Stimulated activated CD8-positive, alpha-beta memory T cell treated with anti-CD3 and anti-CD28 coated beads, Interleukin-12 subunit alpha, Interleukin-12 subunit beta, amount 100 ng/mL, for 1 hour (primary cell): Measurements from ENCODE around the gene CD300C.
"Not testable (repeated sequence)": the region's sequence is repeated elsewhere in the genome, so short reads cannot be mapped to it uniquely, and the experiment has no call there.

Source experiments
- DNase-seq: peaks from one replicate; pipeline ENCODE4 v3.0.0-alpha.2; 2020; ENCODE audit warnings: low read depth

CD300C gene

DNA sequence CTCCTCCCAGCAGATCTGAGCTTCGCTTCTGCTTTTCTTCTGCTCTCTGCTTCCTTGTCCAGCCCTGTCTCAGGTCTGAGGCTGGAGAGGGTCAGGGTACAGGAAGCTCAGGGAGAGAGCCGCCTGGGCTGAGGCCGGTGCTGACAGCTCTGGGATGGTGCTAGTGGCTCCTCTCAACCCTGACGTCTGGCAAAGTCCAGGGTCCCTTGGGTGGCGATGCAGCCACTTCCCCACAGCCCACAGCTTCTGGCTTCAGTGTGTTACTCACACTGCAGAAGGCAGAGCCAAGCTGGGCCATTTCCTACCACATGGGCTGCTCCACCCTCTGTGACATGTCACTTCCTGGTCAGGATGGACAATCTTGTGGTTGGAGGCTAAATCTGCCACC lies at the start of gene CD300C:
CD300C (minus strand) TSS at position 273 of the 388 bp plus-strand sequence. CDS start 333 bp downstream, outside the sequence.
- DNase-seq, result no peak

DNA sequence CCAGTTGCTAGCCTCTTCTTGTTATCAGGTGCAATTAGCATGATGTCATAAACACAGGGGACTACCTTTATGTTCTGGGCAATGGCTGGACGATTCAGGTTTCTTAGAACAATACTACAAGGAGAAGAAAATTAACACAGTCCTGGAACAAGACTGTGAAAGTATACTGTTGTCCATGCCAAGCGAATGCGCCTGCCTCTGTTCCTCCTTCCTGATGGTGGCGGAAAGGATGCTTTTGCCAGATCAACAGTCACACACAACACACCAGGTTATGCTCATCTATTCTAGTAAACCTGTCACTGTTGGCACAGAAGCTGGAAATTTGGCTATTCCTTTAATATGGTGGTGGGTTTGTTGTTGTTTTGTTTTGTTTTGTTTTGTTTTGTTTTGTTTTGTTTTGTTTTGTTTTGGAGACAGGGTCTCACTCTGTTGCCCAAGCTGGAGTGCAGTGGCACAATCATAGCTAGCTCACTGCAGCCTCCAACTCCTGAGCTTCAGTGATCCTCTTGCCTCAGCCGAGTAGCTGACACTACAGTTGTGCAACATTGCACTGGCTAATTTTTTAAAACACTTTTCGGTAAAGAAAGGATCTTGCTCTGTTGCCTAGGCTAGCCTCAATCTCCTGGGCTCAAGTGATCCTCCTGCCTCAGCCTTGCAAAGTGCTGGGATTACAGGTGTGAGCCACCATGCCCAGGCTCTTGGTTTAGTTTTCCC lies 49.3 kb upstream of the CD300C start:
- no peak for DNase-seq

DNA sequence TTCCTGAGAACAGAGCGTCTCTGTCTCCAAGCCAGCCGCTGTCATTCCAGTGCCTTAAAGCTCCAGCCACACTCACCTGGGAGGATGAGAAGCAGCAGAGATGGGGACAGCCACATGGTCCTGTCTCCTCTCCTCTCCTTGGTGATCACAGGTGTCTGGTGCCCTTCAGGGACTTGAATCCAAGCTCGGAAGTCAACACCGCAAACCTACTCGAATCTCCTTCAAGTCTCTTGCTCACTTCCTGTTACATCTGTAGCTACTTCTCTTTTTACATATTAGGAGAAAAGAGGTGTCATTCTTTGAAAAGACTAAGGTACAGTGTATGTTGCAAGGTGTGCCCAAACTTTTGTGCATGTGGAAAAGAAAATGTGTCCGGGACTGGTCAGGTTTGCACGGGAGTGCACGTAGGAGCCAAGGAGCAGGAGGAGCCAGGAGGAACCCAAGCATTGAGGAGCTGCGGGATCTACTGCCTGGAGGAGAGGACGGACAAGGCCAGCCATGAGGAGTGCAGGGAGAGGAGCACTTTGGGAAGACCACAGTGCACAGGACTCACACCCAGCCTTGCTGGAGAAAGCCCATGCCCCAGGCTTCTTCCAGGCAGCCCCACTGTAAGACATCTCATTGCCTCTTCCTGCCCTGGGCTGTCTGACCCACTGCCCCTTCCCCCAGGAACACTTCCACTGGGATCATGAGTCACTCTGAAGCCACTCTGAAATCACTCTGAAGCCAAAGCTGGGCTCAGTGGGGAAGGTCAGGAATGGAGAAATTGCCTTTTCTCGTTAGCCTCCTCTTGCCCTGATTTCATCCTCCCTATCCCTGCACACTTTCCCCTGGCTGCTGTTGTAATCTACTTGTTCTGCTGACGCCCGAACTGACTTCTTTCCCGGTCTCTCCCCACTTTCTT lies 46.4 kb upstream of the CD300C start, which contains the start of gene CD300LD:
CD300LD (minus strand) TSS at position 197 of the 904 bp plus-strand sequence; CDS start at position 116, 81 bp downstream.
- no peak for DNase-seq

DNA sequence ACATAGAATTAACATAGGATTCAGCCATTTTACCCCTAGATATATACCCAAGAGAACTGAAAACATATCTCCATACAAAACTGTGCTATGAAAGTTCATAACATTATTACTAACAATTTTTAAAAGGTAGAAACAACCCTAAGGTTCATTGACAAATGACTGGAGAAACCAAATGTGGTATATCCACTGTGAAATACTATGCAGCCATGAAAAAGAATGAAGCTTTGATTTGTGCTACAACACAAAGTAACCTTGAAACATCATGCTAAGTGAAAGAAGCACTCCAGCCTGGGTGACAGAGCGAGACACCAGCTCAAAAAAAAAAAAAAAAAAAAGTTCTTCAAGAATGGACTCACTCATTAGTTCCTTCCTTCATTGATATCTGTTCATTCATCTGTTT lies 45.6 kb upstream of the CD300C start:
- DNase-seq, result no peak

DNA sequence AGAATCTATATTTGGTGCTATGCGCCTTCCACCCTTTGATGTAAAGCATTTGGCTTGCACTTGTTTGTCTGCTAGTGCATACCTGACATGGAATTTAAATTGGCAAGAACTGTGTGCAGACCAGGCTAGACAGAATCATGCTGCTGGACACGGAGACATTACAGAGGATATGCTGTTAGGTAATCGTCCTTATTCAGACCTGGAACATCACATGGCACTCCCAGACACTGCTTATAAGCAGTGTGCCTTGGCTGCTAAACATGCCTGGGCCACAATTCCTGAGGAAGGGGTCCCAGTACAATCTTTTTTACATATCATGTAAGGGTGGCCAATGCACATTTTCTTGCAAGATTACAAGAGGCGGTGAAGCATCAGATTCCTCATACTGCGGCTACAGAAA lies 39.8 kb upstream of the CD300C start:
- DNase-seq, result no peak

DNA sequence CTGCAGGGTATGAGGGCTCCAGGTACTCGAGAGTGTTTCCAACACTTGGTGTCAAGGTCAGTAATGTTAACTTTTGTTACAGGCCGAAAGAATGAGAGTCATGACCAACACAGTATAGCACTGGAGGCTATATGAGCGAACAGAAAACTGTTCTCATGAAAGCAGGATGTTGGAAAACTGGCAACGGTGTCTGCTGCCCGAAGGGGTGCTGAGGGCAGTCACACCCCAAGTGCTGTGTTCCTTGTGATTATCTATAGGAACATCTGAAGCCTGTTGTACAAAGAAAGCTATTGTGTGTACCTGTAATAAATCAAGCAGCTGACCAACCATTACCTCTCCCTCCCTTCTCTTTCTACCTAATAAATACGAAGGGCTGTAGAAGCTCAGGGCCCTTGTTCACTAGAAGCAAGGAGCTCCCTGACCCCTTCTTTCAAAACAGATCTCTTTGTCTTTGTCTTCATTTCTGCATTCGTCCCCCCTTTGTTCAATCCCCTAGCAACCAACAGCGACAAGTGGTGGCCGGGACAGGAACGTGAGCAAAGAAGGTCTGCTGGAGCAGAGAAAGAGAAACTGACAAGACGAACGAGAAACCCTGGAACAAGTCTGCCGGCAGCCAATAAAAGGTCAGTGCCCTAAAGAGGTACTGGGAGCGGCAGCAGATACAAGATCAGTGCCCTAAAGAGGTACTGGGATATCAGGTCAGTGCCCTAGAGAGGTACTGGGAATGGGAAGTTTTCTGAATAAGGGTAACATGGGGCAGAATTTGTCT lies 38.6 kb upstream of the CD300C start:
- no peak for DNase-seq

DNA sequence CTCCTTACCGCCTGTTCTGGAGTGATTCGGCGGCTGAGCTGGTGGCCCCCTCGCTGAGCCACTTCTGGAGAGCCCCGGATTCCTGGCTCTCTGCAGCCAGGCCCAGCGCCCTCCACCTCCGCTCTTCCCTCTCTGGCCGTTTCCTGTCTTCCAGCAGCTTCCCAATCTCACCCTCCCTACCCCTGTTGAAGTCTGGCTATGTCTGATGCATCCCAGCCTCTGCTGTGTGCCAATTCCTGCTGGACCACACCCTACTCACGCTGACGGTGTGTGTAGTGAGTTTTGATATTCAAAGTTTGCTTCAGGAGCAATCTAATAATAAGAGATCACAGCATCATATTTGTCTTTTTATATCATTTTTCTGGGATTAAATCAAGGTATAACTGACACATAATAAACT lies 36.7 kb upstream of the CD300C start:
- DNase-seq, result no peak

DNA sequence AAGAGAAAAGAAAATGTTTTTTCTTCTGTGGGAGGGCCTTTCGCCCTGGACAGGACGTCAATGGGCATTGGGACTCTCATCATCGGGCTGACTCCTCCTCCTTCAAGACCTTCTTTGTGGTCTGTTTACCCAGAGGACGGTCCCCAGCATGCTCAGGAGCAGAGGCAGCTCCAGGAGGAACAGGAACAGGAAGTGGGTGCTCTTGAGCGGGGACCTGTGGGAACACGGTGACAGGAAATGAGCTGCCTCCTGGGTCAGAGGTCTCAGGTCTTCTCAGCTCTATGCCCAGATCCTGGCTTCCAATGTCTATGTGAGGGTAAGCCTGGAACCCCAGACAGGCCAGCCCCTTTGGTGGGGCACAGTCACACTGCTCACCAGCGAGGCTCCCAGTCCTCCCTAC lies 34.0 kb upstream of the CD300C start:
- DNase-seq, result no peak

DNA sequence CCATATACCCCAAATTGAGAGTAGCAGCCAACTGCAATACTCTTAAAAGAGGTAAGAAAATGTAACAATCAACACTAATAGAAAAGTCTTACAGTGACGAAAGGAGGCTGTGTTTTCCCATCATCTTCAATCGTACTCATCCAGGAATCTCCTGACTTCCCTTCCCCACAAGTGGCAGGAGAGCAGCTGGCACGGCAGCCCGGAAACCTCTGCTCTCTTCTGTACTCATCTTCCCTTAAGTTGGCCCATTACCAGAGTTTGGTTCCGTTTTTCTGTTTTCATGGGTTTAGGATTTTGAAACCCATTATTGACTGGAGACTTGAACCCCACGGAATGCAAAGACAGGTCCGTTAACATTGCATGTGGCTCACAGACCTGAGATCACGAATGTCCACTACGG lies 33.1 kb upstream of the CD300C start:
- DNase-seq, result no peak

DNA sequence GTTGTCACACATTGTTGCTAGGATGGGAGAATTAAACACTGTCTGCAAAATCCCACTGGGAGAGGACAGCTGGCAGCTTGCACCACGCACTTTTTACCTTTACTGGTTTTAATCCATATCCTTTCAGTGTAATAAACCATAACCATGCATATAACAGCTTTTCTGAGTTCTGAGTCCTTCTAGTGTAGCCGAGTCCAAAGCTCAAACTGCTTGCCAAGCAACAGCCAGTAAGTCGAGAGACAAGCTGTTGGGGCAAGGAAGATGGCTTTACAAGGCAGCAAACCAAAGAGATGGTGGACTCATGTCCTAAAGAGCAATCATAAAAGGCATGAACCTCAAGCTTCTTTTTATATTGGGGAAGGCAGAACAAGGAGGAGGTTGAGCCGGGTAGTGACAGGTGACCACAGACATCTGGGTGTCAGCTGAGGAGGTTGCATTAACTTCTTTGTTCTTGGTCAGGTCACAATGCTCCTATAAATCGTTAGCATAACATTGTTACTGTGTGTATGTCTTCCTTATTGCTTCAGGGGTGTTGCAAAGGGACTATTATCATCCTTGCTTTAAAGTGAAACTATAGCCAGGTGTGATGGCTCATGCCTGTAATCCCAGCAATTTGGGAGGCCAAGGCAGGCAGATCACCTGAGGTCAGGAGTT lies 28.7 kb upstream of the CD300C start:
- DNase-seq, result no peak

DNA sequence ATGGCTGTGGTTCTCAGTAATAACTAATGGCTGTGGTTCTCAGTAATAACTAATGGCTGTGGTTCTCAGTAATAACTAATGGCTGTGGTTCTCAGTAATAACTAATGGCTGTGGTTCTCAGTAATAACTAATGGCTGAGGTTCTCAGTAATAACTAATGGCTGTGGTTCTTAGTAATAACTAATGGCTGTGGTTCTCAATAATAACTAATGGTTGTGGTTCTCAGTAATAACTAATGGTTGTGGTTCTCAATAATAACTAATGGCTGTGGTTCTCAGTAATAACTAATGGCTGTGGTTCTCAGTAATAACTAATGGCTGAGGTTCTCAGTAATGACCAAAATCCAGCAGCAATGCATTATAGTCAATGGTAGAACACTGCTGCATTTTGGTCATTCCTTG lies 27.7 kb upstream of the CD300C start:
- DNase-seq, result not testable (repeated sequence)

DNA sequence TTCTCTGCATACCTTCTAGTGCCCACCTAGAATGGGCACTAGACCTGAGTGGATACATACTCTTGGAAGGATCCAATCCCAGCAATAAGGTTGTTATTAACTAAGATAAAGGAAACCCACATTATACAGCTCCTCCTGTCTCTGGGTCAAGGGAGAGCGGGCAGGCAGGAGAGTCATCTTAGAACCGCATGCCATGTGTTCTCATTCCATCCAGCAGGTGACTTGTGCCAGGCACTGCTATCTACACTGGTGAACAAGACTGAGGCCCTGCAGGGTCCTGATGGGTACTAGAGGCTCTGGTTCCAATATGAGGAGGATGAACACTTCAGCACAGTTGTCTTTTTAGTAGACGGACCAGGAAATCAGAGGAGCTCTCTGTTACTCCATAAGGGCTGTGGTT lies 27.3 kb upstream of the CD300C start:
- DNase-seq, result no peak

DNA sequence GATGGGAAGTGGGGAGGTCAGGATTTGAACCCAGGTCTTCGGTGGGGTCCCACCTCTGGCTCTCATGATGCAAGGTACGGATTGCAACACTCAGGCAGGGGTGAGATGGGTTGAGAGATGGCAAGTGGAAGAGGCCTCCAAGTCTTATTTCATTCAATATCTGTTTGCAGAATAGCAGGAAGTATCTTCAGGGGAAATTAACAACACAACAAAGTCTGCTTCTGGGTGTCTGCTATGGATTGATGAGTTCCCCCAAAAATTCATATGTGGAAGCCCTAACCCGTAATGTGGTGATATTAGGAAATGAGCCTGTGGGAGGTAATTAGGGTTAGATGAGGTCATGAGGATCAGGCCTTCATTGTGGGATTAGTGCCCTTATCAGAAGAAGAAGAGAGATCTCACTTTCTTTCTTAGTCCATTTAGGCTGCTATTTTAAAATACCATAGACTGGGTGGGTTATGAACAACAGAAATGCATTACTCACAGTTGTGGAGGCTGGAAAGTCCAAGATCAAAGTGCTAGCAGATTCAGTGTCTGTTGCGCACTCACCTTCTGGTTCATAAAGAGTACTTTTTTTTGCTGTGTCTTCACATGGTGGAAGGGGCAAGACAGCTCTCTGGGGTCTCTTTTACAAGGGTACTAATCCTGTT lies 25.8 kb upstream of the CD300C start:
- no peak for DNase-seq

DNA sequence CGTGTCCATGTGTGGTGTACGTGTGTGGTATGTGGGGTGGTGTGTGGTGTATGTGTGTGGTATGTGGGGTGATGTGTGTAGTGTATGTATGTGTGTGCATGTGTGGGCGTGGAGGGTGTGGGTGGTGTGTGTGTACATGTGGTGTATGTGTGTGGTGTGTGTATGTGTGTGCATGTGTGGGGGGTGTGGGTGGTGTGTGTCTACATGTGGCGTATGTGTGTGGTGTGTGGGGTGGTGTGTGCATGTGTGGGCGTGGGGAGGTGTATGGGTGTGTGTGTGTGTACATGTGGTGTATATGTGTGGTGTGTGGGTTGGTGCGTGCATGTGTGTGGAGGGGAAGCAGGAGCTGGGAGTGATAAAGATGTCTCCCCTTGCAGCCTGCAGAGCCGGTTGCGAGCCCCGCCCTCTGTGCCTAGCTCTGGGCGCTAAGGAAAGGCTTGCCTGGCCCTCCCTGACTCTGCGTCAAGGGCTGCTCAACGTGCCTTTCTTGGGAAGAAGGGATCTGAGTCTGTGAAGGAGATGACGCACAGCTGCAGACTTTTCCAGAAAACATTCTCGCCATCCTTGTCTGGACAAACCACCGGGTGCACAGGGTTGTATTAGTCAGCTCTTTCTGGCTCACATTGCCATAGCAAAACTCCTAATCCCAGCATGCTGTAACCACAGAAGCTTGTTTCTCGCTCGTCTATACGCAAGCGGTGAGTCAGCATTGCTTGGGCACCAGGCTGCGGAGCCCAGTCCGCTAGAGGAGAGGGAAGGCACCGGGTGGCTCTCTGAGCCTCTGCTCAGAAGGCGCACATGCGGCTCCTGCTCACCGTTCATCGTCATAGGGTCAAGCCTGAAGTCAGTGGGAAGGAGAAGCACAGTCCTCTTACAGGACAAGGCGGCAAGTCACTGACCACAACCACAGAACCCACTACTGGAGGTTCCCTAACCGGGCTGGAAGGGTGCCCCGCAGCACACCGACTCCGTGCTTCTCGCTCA lies 23.4 kb upstream of the CD300C start:
- DNase-seq, result no peak

DNA sequence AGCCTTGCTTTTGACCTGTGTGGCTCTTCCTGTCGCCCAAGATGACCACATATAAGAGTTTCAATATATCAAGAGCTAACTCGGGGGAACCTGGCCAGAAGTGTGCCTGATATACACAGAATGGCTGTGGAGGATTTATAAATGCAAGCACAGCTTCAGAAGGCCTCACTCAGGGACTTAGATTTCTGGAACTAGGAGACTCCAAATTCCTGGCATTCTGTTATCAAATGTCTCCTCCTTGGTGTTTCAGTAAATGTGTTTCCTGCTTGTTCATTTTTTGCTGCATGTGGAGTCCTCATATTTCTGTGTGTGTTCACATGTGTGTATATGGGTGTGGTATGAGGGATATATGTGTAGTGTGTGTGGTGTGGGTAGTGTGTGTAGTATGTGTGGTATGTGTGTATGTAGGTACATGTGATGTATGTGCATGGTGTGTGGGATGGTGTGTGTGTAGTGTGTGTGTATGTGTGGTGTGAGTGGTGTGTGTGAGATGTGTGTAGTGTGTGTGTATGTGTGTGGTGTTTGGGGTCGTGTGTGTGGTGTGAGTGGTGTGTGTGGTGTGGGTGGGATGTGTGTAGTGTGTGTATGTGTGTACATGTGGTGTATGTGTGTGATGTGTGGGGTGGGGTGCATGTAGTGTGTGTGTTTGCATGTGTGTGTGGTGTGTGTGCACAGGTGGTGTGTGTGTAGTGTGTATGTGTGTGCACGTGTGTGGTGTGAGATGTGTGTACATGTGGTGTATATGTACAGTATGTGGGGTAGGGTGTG lies 22.4 kb upstream of the CD300C start:
- no peak for DNase-seq

DNA sequence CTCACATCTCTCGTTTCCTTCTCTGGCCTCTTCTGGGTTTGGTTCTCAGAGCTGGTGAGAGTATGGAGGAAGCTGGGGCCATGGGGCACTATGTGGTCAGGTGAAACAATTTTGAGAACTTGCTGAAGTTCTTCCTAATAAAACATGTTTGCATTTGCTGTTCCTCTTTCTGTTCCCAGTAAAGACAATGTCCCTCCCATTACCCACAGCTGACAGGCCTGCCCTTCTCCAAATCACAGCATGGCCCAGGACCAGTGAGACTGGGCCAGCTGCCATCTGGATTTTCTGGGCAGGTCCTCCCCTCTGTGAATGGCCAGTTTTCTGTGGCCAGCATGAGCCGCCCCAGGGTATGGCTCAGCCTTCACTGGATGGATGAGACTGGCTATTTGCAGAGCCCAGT lies 21.5 kb upstream of the CD300C start, which contains the start of gene CD300H:
CD300H (minus strand) TSS at position 113 of the 400 bp plus-strand sequence.
- DNase-seq, result no peak

DNA sequence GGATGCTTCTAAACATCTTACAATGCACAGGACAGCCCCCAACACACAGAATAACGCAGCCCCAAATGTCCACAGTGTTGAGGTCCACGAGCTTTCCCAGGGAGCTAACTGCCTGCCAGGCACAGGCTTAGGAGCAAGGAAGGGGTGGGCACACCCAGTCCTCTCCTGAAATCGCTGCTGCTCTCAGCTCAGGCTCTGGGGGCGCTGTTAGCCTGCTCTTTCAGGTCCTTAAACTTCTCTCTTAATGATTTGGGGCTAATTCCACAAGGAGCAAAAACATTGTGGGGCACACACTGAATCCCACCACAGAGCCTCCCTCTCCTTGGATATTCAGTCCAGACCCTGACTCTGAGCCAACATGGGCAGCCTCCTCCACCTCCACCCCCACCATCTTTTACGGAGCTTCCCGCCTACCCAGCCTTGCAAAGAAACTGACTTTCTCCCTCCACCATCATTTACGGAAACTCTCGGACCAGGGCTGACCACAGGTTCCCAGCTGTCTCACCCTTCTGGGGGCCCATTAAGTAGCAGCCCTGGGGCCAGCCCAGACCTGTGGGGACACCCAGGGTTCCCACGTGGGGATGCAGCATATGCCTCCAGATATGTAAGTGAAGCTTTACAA lies 20.3 kb upstream of the CD300C start:
- DNase-seq, result peak; percentile 2

DNA sequence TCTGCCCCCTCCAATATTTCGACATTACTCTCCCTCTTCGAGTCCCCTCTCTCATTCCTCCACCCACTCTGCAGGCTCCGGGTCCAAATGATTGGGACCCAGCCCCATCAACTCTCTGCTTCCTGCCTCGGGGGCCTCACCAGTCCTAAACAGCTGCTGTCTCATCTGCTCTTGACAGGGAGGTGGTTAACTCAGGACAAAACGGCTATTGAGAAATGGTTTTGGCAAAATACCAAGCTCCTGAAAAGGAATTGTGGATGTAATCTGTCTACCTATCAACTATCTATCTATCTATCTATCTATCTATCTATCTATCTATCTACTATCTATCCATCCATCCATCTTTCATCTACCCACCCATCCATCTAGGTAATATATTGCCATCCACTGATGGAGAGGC lies 19.2 kb upstream of the CD300C start:
- no peak for DNase-seq

DNA sequence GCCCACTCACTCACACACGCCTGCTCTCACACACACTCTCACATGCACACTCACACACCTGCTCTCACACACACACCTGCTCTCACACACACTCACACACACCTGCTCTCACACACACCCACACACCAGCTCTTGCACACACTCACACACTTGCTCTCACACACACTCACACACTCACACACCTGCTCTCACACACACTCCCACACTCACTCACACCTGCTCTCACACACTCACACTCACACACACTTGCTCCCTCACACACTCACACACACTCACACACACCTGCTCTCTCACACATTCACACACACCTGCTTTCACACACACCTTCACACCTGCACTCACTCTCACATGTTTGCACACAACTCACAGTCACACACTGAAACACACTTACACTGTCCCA lies 17.4 kb upstream of the CD300C start:
- no peak for DNase-seq
